HuH-7 (cell line): ENCODE data around the gene IKZF1.

Experiments
- DNase-seq: peaks from one replicate; pipeline ENCODE4 v3.0.0; 2011; ENCODE audit warnings: low spot score

IKZF1 gene

DNA sequence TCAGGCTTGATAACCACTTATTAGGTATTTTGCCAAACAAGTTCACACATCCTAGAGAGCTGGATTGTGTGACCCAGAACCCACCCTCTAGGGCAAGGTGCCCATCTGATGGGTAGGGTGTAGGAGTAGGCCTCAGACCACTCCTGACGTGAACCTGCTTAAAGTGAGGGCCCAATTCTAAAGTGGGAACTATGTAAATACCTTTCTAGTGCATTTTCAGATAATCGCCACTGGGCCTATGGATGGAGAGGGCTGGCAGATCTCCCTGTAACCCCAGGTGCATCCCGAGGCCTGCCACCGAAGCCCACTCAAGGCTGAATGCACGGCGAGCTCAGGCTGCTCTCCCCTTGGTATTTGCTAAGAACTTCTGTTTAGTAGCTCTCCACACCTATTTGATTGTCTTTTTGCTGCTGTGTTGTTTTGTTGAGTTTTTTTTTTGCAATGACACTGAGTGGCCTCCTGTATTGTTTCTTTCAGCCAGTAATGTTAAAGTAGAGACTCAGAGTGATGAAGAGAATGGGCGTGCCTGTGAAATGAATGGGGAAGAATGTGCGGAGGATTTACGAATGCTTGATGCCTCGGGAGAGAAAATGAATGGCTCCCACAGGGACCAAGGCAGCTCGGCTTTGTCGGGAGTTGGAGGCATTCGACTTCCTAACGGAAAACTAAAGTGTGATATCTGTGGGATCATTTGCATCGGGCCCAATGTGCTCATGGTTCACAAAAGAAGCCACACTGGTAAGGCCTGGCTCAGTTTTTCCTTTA is 71.7 kb downstream of the IKZF1 start:
- DNase-seq = no peak

DNA sequence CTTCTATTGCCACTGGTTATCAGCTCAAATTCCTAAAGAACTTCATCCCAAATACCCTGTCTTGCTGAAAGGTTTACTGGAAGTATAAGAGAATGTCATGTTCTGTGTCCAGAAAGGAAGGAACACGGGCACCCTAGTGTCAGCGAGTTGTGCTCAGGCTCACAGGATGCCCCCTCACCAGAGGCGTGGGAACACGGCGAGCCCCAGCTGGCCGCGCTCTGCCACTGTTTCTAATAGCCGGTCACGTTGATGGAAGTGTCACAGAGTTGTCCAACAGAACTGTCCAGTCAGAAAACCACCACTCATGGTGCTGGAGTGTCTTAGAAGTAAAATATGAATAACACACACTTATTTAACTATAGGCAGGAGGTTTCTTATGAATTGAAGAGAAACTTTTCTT is 72.8 kb downstream of the IKZF1 start:
- DNase-seq = no peak

DNA sequence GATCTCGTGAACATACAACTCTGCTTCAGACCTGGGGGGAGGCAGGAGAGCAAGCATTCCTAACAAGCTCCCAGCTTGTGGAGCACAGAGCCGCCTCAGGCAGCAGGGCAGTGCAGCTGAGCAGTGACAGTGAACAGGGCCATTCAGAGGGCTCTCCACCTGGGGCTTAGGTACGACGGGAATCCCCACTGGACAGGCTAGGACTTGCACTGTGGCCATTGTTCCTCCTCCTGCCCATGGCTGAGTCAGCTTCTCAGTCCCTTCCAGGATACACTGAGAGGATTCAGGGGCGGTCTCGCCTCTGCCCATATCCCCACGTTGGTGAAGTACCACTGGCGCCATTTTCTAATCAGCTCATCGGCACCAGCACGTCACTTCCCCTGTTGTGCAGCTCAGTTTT is 74.6 kb downstream of the IKZF1 start:
- no peak for DNase-seq

DNA sequence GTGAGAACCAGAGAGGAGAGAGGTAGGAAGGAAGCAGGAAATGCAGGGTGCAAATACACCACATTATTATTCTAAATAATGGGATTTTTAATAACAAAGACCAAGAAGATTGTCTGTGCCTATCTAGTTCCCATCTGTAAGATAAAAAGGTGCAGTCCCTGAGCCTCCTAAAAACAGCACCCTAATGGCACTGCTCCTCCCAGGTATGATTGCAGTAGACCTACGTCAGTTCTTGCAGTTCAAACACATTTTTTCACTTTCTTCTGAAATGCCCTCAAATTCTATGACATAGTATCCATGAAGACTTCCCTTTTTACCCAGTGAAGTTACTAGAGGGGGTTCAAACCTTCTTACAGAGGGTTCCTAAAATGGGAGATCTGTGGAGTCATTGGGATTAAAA is 75.0 kb downstream of the IKZF1 start:
- DNase-seq = no peak

DNA sequence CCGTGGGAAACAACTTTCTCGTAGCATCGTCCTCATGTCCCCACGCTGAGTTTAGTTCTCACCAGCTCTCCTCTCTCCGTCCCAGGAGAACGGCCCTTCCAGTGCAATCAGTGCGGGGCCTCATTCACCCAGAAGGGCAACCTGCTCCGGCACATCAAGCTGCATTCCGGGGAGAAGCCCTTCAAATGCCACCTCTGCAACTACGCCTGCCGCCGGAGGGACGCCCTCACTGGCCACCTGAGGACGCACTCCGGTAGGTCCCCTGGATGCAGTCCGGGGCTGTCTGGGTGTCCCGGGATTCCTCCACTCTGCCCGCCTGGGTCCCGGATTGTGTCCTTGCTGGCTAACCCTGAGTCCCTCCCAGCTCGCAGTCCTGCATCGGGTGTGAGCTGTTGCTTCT is 77.9 kb downstream of the IKZF1 start:
- no peak for DNase-seq

DNA sequence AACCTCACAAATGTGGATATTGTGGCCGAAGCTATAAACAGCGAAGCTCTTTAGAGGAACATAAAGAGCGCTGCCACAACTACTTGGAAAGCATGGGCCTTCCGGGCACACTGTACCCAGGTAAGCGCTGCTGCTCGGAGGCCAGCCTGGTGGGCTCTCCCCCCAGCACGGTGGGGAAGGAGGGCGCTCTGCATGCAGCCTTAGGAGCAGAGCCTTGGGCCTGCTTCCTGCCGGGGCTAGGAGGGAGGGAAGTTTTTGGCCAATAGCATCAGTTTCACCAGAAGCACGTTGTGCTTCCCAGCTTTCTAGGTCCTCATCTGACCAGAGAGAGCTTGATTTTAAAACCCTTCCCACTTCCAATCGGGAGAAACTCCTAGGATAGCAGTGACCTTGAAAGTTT is 82.8 kb downstream of the IKZF1 start:
- DNase-seq = no peak

DNA sequence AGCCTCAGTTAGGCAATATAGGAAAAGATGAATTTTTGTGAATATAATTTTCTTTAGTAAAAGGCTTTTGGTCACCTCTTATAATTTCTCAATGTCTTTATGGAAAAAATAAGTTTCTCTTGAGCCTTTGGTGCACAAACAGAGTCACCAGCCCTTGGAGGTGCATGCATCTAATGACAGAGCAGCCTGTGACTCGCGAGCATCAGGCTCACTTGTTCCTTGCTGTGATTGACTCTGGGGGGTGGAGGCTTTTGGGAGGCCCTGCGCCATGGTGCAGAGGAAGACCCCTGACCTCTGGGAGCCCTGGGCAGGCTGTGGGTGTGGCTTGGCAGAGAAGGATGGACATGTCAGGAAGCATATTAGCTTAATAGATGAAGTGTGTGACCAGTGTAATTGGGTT is 85.4 kb downstream of the IKZF1 start:
- DNase-seq = no peak

DNA sequence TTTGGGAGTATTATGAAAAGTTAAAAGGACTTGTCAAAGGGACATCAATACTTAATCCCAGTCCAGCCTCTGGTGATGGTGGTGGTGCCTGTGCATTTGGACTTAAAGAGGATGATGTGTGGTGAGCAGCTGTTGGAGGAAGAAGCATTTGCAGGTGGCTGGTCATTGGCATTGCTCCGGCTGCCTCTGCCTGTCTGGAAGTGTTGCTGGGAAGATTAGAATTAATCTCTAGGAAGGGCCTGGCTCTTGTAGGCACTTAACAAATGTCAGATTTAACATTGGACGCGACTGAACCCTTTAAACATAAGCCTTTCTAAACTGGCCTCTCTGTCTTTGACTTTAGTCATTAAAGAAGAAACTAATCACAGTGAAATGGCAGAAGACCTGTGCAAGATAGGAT is 86.9 kb downstream of the IKZF1 start:
- DNase-seq = no peak

DNA sequence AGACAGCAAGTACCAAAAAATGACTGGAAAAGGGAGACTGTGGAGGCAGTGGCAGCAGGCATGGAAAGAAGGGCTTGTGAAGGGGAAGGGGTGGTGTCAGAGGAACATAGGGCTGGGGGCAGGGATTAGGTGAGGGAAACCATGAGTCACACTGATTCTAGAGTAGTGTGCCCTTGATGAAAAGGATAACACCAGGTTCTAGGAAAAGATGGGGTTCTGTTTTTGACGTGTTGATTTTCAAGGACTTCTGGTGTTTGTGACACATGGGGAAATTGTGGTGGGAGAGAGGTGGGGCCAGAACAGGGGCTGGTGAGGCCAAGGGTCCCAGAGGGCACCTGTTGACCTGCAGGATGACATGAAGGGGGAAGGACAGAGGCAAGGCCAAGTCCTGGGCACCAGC is 88.6 kb downstream of the IKZF1 start:
- DNase-seq = no peak

DNA sequence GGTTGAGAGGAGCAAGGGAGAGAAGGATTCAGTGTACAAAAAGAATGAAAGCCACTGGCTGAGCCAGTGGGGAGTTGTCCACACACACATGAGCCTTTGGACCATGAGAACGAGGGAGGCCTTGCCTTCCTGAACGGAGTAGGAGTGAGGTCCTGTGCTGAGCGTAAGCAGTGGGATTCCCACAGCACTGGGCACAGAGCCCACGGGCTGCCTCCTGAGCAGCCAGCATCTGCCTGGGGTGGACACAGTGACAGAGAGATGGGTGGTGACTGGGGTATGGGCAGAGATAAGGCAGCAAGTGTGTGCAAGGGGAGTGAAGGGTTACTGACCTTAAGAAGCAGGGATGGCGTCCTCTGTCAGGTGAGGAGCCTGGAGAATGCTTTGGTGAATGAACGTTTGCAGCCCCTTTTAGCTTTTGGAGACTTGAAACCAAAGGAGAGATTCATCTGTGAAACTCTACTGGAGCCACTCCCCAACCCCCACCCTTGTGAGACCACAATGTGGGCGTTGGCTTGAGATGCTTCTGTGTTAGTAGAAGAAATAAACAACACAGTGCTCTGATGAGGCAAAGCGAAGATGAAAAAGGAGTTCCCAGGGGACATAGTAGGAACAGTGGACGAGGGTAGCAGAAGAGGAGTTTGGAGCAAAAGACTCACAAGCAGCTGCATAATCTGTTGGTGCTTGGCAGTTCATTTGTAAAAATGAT is 89.2 kb downstream of the IKZF1 start:
- DNase-seq = no peak

DNA sequence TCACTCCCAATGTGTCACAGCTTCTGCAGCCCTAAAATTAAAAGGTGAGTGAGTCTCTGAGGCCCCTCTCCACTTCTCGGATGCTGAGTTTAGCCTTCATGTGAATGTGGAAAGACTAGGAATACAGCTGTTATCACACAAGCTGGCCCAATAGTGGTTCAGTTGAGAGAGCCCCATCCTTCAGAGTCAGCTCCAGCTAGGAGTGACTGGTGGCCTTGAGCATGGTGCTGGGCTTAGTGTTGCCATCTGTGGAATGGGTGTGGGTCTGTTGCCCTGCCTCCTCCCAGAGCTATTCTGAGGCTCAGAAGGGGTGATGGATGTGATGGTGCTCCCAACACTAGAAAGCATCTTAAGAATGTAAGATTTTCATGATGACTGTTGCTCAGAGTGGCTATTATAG is 89.8 kb downstream of the IKZF1 start:
- DNase-seq = no peak

DNA sequence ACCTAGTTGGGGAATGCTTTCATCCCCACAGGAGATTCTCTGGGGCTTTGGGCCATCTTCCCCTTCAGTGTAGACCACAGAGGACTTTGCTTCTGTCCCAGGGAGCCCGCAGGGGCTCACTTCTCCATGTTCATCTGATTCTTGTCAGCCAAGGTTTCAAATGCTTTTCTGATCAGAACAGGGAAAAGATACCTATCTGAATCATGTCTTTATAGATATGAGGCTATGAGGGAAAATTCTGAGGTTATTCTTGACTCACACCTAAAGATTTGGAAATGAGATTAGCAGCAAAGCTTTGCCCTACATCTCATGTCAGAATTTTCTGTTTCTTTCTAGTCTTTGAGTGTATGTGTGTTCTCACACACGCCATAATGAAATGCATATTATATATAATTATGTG is 92.3 kb downstream of the IKZF1 start:
- DNase-seq = no peak

DNA sequence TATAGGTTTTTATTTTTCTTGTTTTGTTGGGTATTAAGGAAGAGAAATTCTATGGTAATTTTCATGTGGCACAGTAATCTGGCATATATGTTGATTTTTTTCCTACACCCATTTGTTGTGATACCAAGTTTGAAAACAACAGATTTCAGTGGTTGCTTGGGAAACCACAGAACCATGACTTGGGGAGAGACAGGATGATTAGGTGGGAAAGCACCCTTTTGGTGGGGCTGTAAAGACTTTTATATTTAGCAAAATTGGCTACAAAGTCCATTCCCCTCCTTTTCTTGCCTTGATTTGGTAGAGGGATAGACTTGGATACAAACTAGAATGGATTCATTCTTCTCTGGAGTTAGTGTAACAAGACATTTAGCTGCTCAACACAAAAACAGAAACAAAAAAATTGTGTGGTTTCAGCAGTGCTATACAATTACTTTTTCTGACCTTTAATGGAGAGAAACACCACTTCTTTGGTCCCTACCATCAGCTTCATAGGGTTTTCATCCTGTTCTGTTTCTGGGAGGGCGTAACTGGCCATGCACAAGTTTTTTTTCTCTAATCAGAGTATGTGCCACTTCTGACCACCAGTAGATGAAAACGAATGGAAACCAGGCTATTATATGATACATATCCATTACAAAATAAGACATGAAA is 92.9 kb downstream of the IKZF1 start:
- DNase-seq = no peak

DNA sequence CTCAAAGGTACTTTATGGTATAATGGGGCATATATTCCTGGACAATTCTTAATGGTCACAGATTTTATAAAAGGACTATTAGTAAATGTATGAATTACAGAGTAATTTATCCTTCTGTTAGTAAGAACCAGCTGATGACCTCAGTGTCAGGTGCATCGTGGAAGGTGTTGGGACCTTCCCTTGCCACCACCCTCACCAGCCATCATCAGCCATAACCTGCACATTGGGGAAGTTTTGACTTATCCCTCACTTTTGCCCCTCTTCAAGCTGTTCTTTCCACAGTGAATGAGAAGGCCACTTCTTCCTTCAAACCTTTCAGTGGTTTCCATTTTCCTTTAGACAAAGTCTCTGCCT is 93.4 kb downstream of the IKZF1 start:
- DNase-seq = no peak

DNA sequence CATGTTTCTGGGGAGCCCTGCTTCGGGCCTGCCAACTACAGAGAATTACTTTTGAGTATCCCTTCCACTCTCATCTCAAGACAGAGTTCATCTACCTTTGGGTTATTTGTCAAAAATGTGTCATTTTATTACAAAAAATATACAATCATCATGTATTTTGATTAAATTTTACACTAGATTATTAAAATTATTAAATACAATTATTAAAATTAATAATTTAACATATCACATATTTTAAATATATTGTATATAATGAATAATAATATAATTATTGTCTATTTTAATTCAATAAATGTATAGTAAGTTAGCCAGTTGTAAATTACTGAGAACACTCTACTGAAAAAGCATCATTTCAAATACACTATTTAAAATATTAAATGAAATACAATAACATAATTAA is 94.7 kb downstream of the IKZF1 start:
- DNase-seq = no peak

DNA sequence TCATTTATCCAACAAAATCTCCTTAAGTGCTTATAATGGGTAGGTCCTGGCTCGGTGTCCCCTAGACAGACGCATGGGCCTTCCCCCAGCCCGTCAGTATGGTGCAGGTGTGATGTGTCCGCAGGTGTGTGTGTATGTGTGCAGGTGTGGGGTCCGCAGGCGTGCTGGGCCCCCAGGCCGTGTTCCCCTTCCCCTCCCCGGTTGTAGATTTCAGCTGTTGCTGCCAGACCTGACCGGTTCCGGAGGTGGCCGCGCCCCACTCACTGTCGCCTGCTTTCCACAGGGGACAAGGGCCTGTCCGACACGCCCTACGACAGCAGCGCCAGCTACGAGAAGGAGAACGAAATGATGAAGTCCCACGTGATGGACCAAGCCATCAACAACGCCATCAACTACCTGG is 95.1 kb downstream of the IKZF1 start:
- DNase-seq = no peak

DNA sequence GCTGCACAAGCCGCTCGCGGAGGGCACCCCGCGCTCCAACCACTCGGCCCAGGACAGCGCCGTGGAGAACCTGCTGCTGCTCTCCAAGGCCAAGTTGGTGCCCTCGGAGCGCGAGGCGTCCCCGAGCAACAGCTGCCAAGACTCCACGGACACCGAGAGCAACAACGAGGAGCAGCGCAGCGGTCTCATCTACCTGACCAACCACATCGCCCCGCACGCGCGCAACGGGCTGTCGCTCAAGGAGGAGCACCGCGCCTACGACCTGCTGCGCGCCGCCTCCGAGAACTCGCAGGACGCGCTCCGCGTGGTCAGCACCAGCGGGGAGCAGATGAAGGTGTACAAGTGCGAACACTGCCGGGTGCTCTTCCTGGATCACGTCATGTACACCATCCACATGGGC is 95.6 kb downstream of the IKZF1 start:
- DNase-seq = no peak

DNA sequence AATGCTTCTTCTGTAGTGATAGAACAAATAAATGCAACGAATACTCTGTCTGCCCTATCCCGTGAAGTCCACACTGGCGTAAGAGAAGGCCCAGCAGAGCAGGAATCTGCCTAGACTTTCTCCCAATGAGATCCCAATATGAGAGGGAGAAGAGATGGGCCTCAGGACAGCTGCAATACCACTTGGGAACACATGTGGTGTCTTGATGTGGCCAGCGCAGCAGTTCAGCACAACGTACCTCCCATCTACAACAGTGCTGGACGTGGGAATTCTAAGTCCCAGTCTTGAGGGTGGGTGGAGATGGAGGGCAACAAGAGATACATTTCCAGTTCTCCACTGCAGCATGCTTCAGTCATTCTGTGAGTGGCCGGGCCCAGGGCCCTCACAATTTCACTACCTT is 99.9 kb downstream of the IKZF1 start:
- DNase-seq = peak; percentile 37

DNA sequence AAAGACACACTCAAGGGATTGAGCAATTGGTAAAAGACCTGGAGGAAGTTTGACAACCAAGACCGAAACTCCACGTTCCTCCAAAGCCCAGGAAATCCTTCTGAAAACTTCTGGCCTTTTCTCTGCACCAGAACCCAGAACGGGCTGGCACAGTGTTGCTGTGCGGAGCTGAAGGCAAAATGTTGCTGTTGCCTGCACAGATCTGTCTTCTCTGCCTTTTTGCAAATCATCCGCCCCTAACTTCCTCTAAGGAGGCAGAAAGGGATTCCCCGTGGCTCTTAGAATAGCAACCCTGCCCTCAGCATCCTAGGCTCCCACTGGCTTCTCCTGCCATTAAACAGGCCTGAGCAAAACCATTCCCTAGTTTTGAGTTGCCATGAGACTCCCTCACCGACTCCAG is 100.7 kb downstream of the IKZF1 start:
- DNase-seq = no peak

DNA sequence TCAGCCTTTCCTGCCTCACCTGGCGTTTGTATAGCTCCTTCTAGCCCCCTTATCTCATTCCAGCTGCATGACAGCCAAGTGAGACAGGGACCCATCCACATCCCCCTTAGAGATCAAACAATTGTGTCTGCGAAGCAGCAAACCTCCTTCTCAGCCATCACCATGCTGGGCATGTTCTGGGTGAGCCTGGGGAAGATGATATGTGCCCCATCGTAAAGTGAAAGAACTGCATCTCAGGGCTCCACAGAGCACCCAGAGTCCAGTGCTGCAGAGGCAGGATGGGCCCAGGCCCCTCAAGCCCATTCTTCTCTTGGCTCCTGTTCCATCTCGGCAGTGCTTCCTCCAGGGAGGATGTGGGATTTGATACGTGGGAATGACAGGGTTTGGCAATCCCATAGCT is 102.4 kb downstream of the IKZF1 start:
- DNase-seq = no peak

DNA sequence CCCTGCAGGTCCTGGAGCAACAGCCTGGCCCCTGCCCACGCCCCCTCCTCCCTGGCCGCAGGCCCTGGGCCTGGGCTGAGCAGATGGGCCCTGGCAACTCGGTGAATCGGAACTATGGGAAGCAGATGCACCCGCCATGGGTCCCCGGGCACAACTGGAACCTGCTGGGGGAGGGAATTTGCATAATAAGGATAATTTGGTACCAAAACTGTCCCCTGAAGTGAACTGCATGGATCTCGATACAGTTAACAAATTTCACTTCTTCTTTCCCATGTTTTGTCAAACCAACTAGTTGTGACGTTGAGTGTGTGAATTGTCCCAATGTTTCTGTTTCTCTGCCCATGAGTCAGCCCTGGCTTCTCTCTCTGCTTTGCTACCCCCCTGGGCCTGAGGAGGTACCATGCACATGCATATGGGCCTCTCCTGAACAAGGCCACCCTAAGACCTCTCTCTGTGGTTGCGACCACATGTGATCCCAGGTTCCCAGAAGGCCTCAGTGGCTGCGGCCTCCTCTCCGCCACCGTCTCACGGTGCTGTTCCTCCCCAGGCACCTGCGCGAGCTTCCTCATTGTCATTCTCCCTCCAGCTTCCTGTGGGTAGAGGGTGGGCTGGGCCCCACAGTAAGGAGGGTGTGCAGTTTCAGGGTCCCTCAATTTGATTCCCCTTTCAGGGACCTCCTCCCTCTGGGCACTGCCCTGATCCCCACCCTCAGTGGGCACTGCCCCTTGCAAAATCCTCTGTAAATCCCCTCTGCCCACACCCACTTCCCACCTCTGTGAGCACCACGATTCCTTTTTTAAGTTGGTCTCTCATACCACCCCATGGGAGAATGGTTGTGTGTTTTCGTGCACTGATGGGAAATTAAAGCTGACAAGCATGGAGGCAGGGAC is 105.6 kb downstream of the IKZF1 start:
- no peak for DNase-seq

DNA sequence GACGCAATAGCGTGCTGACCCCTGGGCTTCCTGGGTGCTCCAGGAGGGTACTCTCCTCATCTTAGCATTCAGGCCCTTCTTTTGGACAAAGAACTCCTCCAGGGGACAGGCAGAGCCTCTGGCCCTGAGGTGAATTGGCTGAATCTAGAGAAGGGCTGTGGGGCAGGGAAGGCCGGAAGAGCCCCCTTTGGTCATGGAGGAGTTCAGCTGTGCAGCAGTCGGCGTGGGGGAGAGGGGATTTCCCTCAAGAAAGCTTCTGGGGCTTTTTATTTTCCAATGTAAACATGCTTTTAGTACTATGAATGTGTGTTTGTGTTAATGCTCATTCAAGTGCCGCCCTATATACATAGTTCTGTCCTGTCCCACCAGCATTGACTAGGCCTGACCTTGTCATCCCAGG is 106.8 kb downstream of the IKZF1 start:
- no peak for DNase-seq

DNA sequence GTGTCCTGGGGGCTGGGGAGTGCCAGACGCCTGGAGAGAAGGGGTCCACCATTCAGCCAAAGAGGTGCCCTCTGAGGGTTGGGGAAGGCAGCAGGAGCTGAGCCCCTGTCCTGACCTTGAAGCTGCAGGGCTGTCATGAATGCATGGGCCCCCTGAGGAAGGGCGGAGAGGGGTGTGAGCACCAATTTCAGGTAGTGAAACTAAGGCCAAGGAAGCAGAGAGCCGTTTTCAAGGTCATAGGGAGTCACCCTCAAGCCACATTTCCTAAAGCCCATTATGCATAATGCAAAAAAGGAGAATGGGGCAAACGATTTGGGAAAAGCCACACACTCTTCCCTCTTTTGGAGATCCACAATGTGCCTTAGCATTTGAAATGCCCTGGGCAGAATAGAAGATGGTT is 108.5 kb downstream of the IKZF1 start:
- no peak for DNase-seq
